A549 (cell line): Measurements from ENCODE around the gene ZNF283. TPM values are rescaled to one million over a fixed set of nuclear protein-coding genes. Genes with fewer than 3 reads are reported as not detected.

Experiments
- ATAC-seq, 2 experiments: fragments of 200-7000 bp in 1 of 2; fragments of >200 bp in 1 of 2; cut with Nextera tagmentation in 1 of 2; cut with Tn5 transposase in 1 of 2; 3 replicates each; pipeline versions ENCODE4 v1.8.0 to v1.9.1; 2018 to 2020; ENCODE audit warnings: mild to moderate bottlenecking in 1 of 2, moderate library complexity in 1 of 2
- CTCF ChIA-PET: fragments of 300-600 bp; sonication (Branson Sonifier 250); formaldehyde crosslinking; extraction: SDS; loops from one replicate; lab custom pipeline; 2021; ENCODE audit warnings: antibody characterized with exemption, inconsistent platforms; lab: Yijun Ruan, JAX
- POLR2A ChIA-PET: fragments of 350-600 bp; formaldehyde crosslinking; extraction: SDS; loops from one replicate; lab custom pipeline; 2021; ENCODE audit warnings: antibody characterized with exemption, inconsistent platforms; lab: Yijun Ruan, JAX
- DNase-seq, 2 experiments: peaks; one replicate each; pipeline versions ENCODE4 v3.0.0 to v3.0.0-alpha.2; 2011 to 2016; ENCODE audit warnings: low read depth in 1 of 2, low spot score in 1 of 2
- FAIRE-seq: peaks from 2 replicates; lab custom pipeline; 2011; peaks lifted over from hg19 to GRCh38; lab: Jason Lieb, UNC
- H3K27ac ChIP-seq, 2 experiments: fragments of >200 bp; sonication (Bioruptor Twin); formaldehyde crosslinking; 3 replicates each; pipeline ENCODE4 v1.5.1; 2016 to 2017
- H3K4me1 ChIP-seq: fragments of >200 bp; sonication (Bioruptor Twin); formaldehyde crosslinking; 3 replicates; pipeline ENCODE4 v1.6.1; 2016
- H3K4me2 ChIP-seq: fragments of >200 bp; sonication (Bioruptor Twin); formaldehyde crosslinking; 3 replicates; pipeline ENCODE4 v1.6.1; 2016
- H3K4me3 ChIP-seq: fragments of >200 bp; sonication (Bioruptor Twin); formaldehyde crosslinking; 3 replicates; pipeline ENCODE4 v1.5.1; 2016
- H3K9me3 ChIP-seq: fragments of >200 bp; sonication (Bioruptor Twin); formaldehyde crosslinking; 3 replicates; pipeline ENCODE4 v1.6.1; 2016
- BCL3 ChIP-seq: fragments of >200 bp; sonication (Bioruptor Twin); formaldehyde crosslinking; IDR thresholded peaks from 3 replicates; pipeline ENCODE4 v1.6.1; 2016
- BHLHE40 ChIP-seq: IDR thresholded peaks from 2 replicates; pipeline ENCODE4 v1.6.1; 2012; ENCODE audit warnings: low read depth, low read length, inconsistent platforms
- CBX8 ChIP-seq: fragments of 200-600 bp; sonication (generic); IDR thresholded peaks from 2 replicates; pipeline ENCODE4 v1.6.1; 2016
- CEBPB ChIP-seq, 2 experiments: fragments of >200 bp in 1 of 2; sonication (Bioruptor Twin) in 1 of 2; formaldehyde crosslinking in 1 of 2; IDR thresholded peaks; 2 replicates each; pipeline ENCODE4 v1.6.1; 2012 to 2016
- E2F6 ChIP-seq: IDR thresholded peaks from 2 replicates; pipeline ENCODE4 v1.6.1; 2012; ENCODE audit warnings: low read depth, borderline replicate concordance
- EHMT2 ChIP-seq: fragments of 200-600 bp; sonication (generic); IDR thresholded peaks from 2 replicates; pipeline ENCODE4 v1.6.1; 2016; ENCODE audit warnings: antibody characterized with exemption, low read depth, mild to moderate bottlenecking, moderate library complexity
- FOSB ChIP-seq: fragments of 250-450 bp; sonication (Bioruptor Pico); IDR thresholded peaks from 2 replicates; pipeline ENCODE4 v1.5.0; 2020; ENCODE audit warnings: mild to moderate bottlenecking, moderate library complexity
- FOSL2 ChIP-seq, 2 experiments: fragments of 450-650 bp in 1 of 2; fragments of >200 bp in 1 of 2; sonication (Bioruptor Twin) in 1 of 2; formaldehyde crosslinking; IDR thresholded peaks; 2 replicates each; pipeline versions ENCODE4 v1.5.0 to v1.6.1; 2016 to 2020; ENCODE audit warnings: mild to moderate bottlenecking in 1 of 2, moderate library complexity in 1 of 2
- HEYL ChIP-seq: fragments of 250-450 bp; sonication (Bioruptor Pico); IDR thresholded peaks from 2 replicates; pipeline ENCODE4 v1.8.0; 2021; ENCODE audit warnings: mild to moderate bottlenecking, moderate library complexity
- HOXA7 ChIP-seq: fragments of 250-450 bp; sonication (Bioruptor Pico); IDR thresholded peaks from 2 replicates; pipeline ENCODE4 v1.5.0; 2020; ENCODE audit warnings: mild to moderate bottlenecking, moderate library complexity
- KDM5A ChIP-seq: fragments of 200-600 bp; sonication (generic); IDR thresholded peaks from 2 replicates; pipeline ENCODE4 v1.6.1; 2016; ENCODE audit warnings: antibody characterized with exemption, mild to moderate bottlenecking
- MAX ChIP-seq: IDR thresholded peaks from 2 replicates; pipeline ENCODE4 v1.6.1; 2012
- MYC ChIP-seq: IDR thresholded peaks from 2 replicates; pipeline ENCODE4 v1.6.1; 2012; ENCODE audit warnings: mild to moderate bottlenecking, inconsistent platforms, low read length, improper control_type of control experiment, borderline replicate concordance
- NFE2L2 ChIP-seq: fragments of 150-350 bp; conservative IDR thresholded peaks from 2 replicates; pipeline ENCODE4 v1.6.1; 2014; ENCODE audit warnings: low read length
- POLR2A ChIP-seq: IDR thresholded peaks from 2 replicates; pipeline ENCODE4 v1.6.1; 2012; ENCODE audit warnings: mild to moderate bottlenecking, low read length
- RAD21 ChIP-seq, 2 experiments: fragments of >200 bp in 1 of 2; sonication (Bioruptor Twin) in 1 of 2; formaldehyde crosslinking in 1 of 2; IDR thresholded peaks in 1 of 2; conservative IDR thresholded peaks in 1 of 2; 2 replicates in 1 of 2; 3 replicates in 1 of 2; pipeline ENCODE4 v1.6.1; 2012 to 2018; ENCODE audit warnings: inconsistent platforms in 1 of 2
- RARB ChIP-seq: fragments of 250-450 bp; sonication (Bioruptor Pico); IDR thresholded peaks from 2 replicates; pipeline ENCODE4 v1.8.0; 2021; ENCODE audit warnings: mild to moderate bottlenecking, moderate library complexity
- RFX5 ChIP-seq: fragments of 450-650 bp; IDR thresholded peaks from 2 replicates; pipeline ENCODE4 v1.7.1; 2014; ENCODE audit warnings: antibody characterized with exemption, mild to moderate bottlenecking, moderate library complexity
- RNF2 ChIP-seq: fragments of 200-600 bp; sonication (generic); IDR thresholded peaks from 2 replicates; pipeline ENCODE4 v1.6.1; 2016; ENCODE audit warnings: low read depth, mild to moderate bottlenecking, antibody characterized with exemption, moderate library complexity, borderline replicate concordance
- SMC3 ChIP-seq: fragments of >200 bp; sonication (Bioruptor Twin); formaldehyde crosslinking; IDR thresholded peaks from 3 replicates; pipeline ENCODE4 v1.6.1; 2018; ENCODE audit warnings: inconsistent platforms
- ZFP36 ChIP-seq: fragments of 450-650 bp; IDR thresholded peaks from 2 replicates; pipeline ENCODE4 v1.6.1; 2014; ENCODE audit warnings: borderline replicate concordance; ENCODE audit not compliant: partially characterized antibody
- ZSCAN20 ChIP-seq: fragments of 250-450 bp; sonication (Bioruptor Pico); IDR thresholded peaks from 2 replicates; pipeline ENCODE4 v1.8.0; 2022; ENCODE audit warnings: mild to moderate bottlenecking, moderate library complexity
- WGBS: methylation state at CpG from one replicate; pipeline ENCODE4 v1.1.6; 2017; ENCODE audit errors: missing lambda C conversion rate; 5-methylcytosine and 5-hydroxymethylcytosine counted together
- polyA plus RNA-seq, 4 experiments: library from polyadenylated mRNA; depleted of rRNA in 3 of 4; stranded (reverse); fragments of >200 nt; fragmentation: RNase III in 1 of 4; extraction: RNeasy Plus Mini Kit Qiagen cat#74134 plus additional on column Dnase treatment in 1 of 4; gene quantifications; 2 replicates in 3 of 4; 3 replicates in 1 of 4; pipeline ENCODE4 v1.2.3, GENCODE V29; 2011 to 2017
- TF ChIP-seq, protein P1 (sequence below): fragments of >200 bp; sonication (Bioruptor Twin); formaldehyde crosslinking; IDR thresholded peaks from 3 replicates; pipeline ENCODE4 v1.5.1; 2016
- TF ChIP-seq, protein P2 (sequence below): fragments of 250-450 bp; sonication (Bioruptor Pico); IDR thresholded peaks from 2 replicates; pipeline ENCODE4 v1.5.0; 2020; ENCODE audit warnings: low read depth, mild to moderate bottlenecking, moderate library complexity

The ZNF283 gene
- polyA plus RNA-seq, 2 of the 4 experiments (the other 2 are of a cell fraction), result 6.1 to 8.9 TPM

- H3K27ac ChIP-seq, result peak overlapping the region; percentile 92 to 95
- POLR2A ChIA-PET, result interaction anchor here (0.6 to 4.3 kb wide), 5 partner anchors 13 to 111 kb away, joined by 4 to 19 read pairs (median 6); partner anchors contain the start of genes PLAUR and SMG9
- peak; percentile 55 to 65 for DNase-seq
Observed at GRCh38 chr19:43779820-43780219, 47.3 kb upstream of the ZNF283 start.

DNA sequence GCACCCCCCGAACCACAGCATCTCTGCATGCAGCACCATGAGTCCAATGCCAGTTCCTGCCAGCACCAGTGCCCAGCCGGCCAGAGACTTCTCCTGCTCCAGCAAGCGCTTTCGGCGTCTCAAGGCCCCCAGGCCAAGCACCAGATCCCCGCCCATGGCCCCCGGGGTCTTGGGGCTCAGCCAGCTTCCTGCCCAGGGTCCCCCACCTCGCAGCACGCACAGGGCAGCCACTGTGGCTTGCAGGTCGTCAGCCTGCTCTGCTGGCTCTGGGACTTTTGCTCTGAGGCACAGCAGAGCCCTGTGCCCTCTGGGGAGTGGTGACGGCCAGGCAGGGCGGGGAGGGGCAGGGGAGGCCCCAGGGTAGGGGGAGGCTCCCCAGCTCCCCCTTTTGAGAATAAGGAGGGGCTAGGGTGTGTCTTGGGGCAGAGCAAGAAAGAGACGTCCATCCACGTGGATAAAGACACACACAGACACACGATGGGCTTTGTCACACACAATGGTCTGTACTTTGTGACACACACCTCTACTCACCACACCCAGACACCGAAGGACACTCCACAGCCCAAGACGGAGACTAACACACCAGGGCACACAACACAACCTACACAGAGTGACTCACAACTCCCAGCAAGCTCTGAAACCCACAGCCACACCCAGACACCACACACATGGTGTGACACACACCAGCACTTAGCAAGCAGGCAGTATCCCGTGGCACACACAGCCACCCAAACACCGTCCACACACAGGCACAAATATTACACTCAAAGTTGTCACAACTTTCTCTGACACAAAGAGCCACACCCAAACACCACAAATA is 46.2 kb upstream of the ZNF283 start, which contains the start of gene KCNN4:
Gene KCNN4, minus strand, starts transcription at position 268 of the 820 bp plus-strand sequence. Its CDS starts 112 bp downstream, at position 156.
- peak within 1 kb of the TSS; percentile 97 for H3K4me2 ChIP-seq
- FAIRE-seq (no peak), ATAC-seq (peak; percentile 44 to 51; a peak in 5 of 6 replicates), DNase-seq (peak; percentile 77 to 84)
- peak; percentile 43; the same call in 1 of the 2 replicates for TF ChIP-seq MYC
- no peak for TF ChIP-seq SMC3
- TF ChIP-seq POLR2A, result peak; percentile 77
- peak; percentile 83 for TF ChIP-seq MAX
- TF ChIP-seq E2F6, result 0 out of 2 replicates have a peak, but pooled peaks have one; percentile 47
- no peak for TF ChIP-seq FOSL2 (IDR thresholded peaks at IDR 0.05)
- peak; percentile 65 for TF ChIP-seq FOSL2 (CRISPR knock-in tag; IDR thresholded peaks at IDR 0.05)
- H3K4me1 ChIP-seq, result peaks cover 84% of the 10 kb centered on the region
- H3K9me3 ChIP-seq, result no peaks in the 10 kb centered on the region
- ChIA-PET POLR2A (interaction anchor here (0.5 to 4.3 kb wide), 10 partner anchors 14 to 464 kb away, joined by 3 to 19 read pairs (median 5); partner anchors contain the start of genes PLAUR and SMG9), CTCF (interaction anchor here (1.0 to 24.0 kb wide), 6 partner anchors 19 to 186 kb away, joined by 3 to 565 read pairs (median 4); partner anchors contain the start of gene SMG9)
- peak within 1 kb of the TSS; percentile 92 to 95 for H3K27ac ChIP-seq
- H3K4me3 ChIP-seq, result peak within 1 kb of the TSS; percentile 50
- WGBS, result 4% methylated on average over 10 of the region's 19 CpGs

More at GRCh38 chr19:43779820-43780219, 47.3 kb upstream of the ZNF283 start:
- ATAC-seq (peak; percentile 19 to 25; a peak in 2 of 6 replicates), FAIRE-seq (no peak)
- Histone ChIP-seq H3K4me2 (peak overlapping the region; percentile 97), H3K4me1 (peaks cover 80% of the 10 kb centered on the region), H3K4me3 (peak overlapping the region; percentile 50), H3K9me3 (no peaks in the 10 kb centered on the region)
- no peak for TF ChIP-seq E2F6
- TF ChIP-seq FOSB (CRISPR knock-in tag), result no peak
- TF ChIP-seq, protein P1, sequence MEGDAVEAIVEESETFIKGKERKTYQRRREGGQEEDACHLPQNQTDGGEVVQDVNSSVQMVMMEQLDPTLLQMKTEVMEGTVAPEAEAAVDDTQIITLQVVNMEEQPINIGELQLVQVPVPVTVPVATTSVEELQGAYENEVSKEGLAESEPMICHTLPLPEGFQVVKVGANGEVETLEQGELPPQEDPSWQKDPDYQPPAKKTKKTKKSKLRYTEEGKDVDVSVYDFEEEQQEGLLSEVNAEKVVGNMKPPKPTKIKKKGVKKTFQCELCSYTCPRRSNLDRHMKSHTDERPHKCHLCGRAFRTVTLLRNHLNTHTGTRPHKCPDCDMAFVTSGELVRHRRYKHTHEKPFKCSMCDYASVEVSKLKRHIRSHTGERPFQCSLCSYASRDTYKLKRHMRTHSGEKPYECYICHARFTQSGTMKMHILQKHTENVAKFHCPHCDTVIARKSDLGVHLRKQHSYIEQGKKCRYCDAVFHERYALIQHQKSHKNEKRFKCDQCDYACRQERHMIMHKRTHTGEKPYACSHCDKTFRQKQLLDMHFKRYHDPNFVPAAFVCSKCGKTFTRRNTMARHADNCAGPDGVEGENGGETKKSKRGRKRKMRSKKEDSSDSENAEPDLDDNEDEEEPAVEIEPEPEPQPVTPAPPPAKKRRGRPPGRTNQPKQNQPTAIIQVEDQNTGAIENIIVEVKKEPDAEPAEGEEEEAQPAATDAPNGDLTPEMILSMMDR, result peak; percentile 51
- no peak for TF ChIP-seq CBX8
- TF ChIP-seq SMC3, result peak; percentile 51; the same call in 2 of the 3 replicates
- TF ChIP-seq RAD21 (conservative IDR thresholded peaks at IDR 0.05 in 1 of 2, IDR thresholded peaks at IDR 0.05 in 1 of 2), result peak; percentile 44 to 45
- no peak for TF ChIP-seq HEYL
- WGBS, result 4% methylated on average over 3 of the region's 3 CpGs
- CTCF ChIA-PET, result interaction anchor here (0.7 to 24.0 kb wide), 9 partner anchors 14 to 225 kb away, joined by 3 to 565 read pairs (median 4); partner anchors contain the start of gene SMG9

- peak overlapping the region; percentile 92 to 95 for H3K27ac ChIP-seq
- peak overlapping the region; percentile 97 for H3K4me2 ChIP-seq
- CTCF ChIA-PET, result interaction anchor here (1.7 to 24.0 kb wide), 3 partner anchors 20 to 187 kb away, joined by 3 to 565 read pairs (median 103); partner anchors contain the start of gene SMG9
- FAIRE-seq (no peak), ATAC-seq (no peak), DNase-seq (no peak)
- peaks cover 84% of the 10 kb centered on the region for H3K4me1 ChIP-seq
- WGBS, result 80% methylated on average over 14 of the region's 14 CpGs
- no peak overlapping the region for H3K4me3 ChIP-seq
- no peaks in the 10 kb centered on the region for H3K9me3 ChIP-seq
- POLR2A ChIA-PET, result interaction anchor here (0.5 to 4.3 kb wide), 8 partner anchors 15 to 113 kb away, joined by 3 to 19 read pairs (median 5); partner anchors contain the start of genes PLAUR and SMG9
- TF ChIP-seq BHLHE40, result no peak
- no peak for TF ChIP-seq BCL3
- TF ChIP-seq KDM5A, result no peak
- TF ChIP-seq ZSCAN20 (CRISPR knock-in tag), result no peak
- no peak for TF ChIP-seq RARB (CRISPR knock-in tag)
- TF ChIP-seq RNF2, result no peak
- no peak for TF ChIP-seq HOXA7 (CRISPR knock-in tag)
- TF ChIP-seq NFE2L2, result no peak
- TF ChIP-seq RFX5, result no peak
- TF ChIP-seq MYC, result no peak
- TF ChIP-seq ZFP36, result no peak
- no peak for TF ChIP-seq EHMT2
- TF ChIP-seq, protein P2, sequence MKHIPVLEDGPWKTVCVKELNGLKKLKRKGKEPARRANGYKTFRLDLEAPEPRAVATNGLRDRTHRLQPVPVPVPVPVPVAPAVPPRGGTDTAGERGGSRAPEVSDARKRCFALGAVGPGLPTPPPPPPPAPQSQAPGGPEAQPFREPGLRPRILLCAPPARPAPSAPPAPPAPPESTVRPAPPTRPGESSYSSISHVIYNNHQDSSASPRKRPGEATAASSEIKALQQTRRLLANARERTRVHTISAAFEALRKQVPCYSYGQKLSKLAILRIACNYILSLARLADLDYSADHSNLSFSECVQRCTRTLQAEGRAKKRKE (CRISPR knock-in tag), result no peak
- no peak for TF ChIP-seq CEBPB (IDR thresholded peaks at IDR 0.05)
Observed at GRCh38 chr19:43781630-43782310, 45.4 kb upstream of the ZNF283 start.
